Vagina (tissue), 2 donors: Measurements from ENCODE around the gene MPP2.

Experiments used
- CTCF ChIP-seq, 3 experiments: fragments of 450-650 bp in 2 of 3; fragments of 200-600 bp in 1 of 3; sonication (generic) in 1 of 3; IDR thresholded peaks; one replicate each; pipeline ENCODE4 v1.5.1; 2017 to 2019; ENCODE audit warnings: antibody characterized with exemption in 3 of 3, mild to moderate bottlenecking in 2 of 3, moderate library complexity in 2 of 3
- POLR2AphosphoS5 ChIP-seq, 2 donors: sonication (generic); formaldehyde crosslinking; IDR thresholded peaks; one replicate each; pipeline ENCODE4 v1.9.0; 2017; ENCODE audit warnings: antibody characterized with exemption in 2 of 2, mild to moderate bottlenecking in 2 of 2, low read depth in 1 of 2; ENCODE audit not compliant: insufficient read depth in 1 of 2

GRCh38 chr17:43900183-43900857, 7.0 kb downstream of the MPP2 start:
- no peak for TF ChIP-seq POLR2AphosphoS5 (IDR thresholded peaks at IDR 0.05; ENCODE audit: insufficient read depth in 1 of 2, low read depth in 1 of 2)
- TF ChIP-seq CTCF (IDR thresholded peaks at IDR 0.05), result no peak
